ENCODE data around the gene KRT26. TPM values are rescaled to one million over a fixed set of nuclear protein-coding genes. Genes with fewer than 3 reads are reported as not detected.
A peak's percentile ranks its signal among the peaks of the same experiment; 100 is the strongest.

KRT26 gene
- total RNA-seq, 1 experiment from 2014 or later = not detected

DNA sequence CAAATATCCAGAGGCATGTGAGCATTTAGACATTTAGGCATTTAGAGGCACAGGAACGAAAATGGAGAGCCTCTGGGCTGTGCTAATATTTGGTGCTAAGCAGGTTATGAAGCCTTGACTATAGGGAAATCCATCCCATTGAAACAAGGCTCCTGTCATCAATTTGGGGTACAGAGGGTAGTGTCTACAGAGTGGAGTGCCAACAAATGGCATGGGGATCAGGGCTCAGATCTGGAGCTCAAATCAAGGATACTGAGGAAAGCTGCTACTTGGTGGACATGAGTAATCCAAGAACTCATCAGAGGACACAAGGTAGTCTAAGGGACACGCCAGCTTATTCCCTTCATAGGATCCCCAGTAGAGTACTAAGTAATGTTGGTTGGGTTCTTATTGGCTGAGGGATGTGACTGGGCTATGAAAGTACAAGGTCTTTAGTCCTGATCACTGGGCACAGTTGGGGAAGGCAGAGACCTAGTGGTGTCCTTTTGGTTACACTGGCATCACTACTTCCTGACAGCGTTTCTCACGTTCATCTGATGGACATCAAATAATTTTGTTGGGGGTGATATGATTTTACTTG, 45.2 kb upstream of the KRT26 start:
- Histone ChIP-seq H2AK5ac (ENCODE audit: insufficient read length, low read length) (no peak overlapping the region), H3K23ac (ENCODE audit: insufficient read length, low read depth, low read length) (no peak overlapping the region), H2AFZ (ENCODE audit: low read length) (no peak overlapping the region), H3K18ac (ENCODE audit: insufficient read length, low read depth, low read length) (no peak overlapping the region), H3K4me1 (ENCODE audit: insufficient read depth, low read length) (no peaks in the 10 kb centered on the region), H3K9me3 (ENCODE audit: control insufficient read depth, low read depth, low read length) (no peaks in the 10 kb centered on the region), H3K79me1 (ENCODE audit: insufficient read depth, low read depth, low read length, poor library complexity, severe bottlenecking) (no peaks in the 10 kb centered on the region), H3K4ac (ENCODE audit: low read depth, low read length) (no peak overlapping the region), H4K5ac (ENCODE audit: insufficient read length, low read depth, low read length) (no peak overlapping the region), H2BK15ac (ENCODE audit: low read depth, low read length) (no peak overlapping the region), H3K14ac (ENCODE audit: insufficient read depth, low read length) (no peak overlapping the region), H4K8ac (replicated peaks; ENCODE audit: insufficient read length, low read depth, low read length) (no peak overlapping the region), H4K91ac (ENCODE audit: insufficient read length, low read depth, low read length) (no peak overlapping the region), H2BK12ac (ENCODE audit: insufficient read length, low read depth, low read length) (no peak overlapping the region), H2BK5ac (ENCODE audit: insufficient read length, low read length) (no peak overlapping the region), H3T11ph (ENCODE audit: low read length) (no peak overlapping the region), H4K20me1 (ENCODE audit: control insufficient read depth, insufficient read depth, insufficient read length) (no peaks in the 10 kb centered on the region), H2BK120ac (ENCODE audit: low read depth, low read length, poor library complexity, severe bottlenecking) (no peak overlapping the region), H3K79me2 (ENCODE audit: insufficient read depth, low read length) (no peaks in the 10 kb centered on the region), H3K9ac (ENCODE audit: extremely low read depth, insufficient read length, low read length) (no peak overlapping the region), H3K4me2 (ENCODE audit: insufficient read depth, insufficient read length, low read length) (no peak overlapping the region), H2BK20ac (ENCODE audit: low read depth, low read length, poor library complexity, severe bottlenecking) (no peak overlapping the region), H3K23me2 (ENCODE audit: insufficient read length, low read depth, low read length, poor library complexity, severe bottlenecking) (peaks cover 3% of the 10 kb centered on the region), H3K27me3 (ENCODE audit: insufficient read depth, low read length) (no peaks in the 10 kb centered on the region), H3K27ac (ENCODE audit: insufficient read length, low read depth, low read length) (no peak overlapping the region), H3K56ac (ENCODE audit: insufficient read length, low read depth, low read length) (no peak overlapping the region)
- Mint-ChIP-seq H3K4me3 (peak overlapping the region; percentile 63 to 78), H3K27me3 (ENCODE audit: low read depth) (peaks cover 77% of the 10 kb centered on the region), H3K27ac (no peak overlapping the region), H3K4me1 (peaks cover 0 to 8% of the 10 kb centered on the region in 2 experiments; a peak in 1 of 4 replicates), H3K36me3 (ENCODE audit: insufficient read depth in 1 of 3, low read depth in 3 of 3) (peaks cover 0 to 10% (median 10%) of the 10 kb centered on the region in 3 experiments; a peak in 5 of 7 replicates), H3K9me3 (no peaks in the 10 kb centered on the region)
- WGBS (ENCODE audit: extremely low coverage, insufficient read length, low lambda C conversion rate) = no CpG with 5 or more reads among the region's 4 CpGs
- DNase-seq = no peak
- TF ChIP-seq, protein P1, sequence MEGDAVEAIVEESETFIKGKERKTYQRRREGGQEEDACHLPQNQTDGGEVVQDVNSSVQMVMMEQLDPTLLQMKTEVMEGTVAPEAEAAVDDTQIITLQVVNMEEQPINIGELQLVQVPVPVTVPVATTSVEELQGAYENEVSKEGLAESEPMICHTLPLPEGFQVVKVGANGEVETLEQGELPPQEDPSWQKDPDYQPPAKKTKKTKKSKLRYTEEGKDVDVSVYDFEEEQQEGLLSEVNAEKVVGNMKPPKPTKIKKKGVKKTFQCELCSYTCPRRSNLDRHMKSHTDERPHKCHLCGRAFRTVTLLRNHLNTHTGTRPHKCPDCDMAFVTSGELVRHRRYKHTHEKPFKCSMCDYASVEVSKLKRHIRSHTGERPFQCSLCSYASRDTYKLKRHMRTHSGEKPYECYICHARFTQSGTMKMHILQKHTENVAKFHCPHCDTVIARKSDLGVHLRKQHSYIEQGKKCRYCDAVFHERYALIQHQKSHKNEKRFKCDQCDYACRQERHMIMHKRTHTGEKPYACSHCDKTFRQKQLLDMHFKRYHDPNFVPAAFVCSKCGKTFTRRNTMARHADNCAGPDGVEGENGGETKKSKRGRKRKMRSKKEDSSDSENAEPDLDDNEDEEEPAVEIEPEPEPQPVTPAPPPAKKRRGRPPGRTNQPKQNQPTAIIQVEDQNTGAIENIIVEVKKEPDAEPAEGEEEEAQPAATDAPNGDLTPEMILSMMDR (conservative IDR thresholded peaks at IDR 0.05) = no peak
